H9 (cell line): Measurements from ENCODE around the gene NSD1. TPM values are rescaled to one million over a fixed set of nuclear protein-coding genes. Genes with fewer than 3 reads are reported as not detected.
A peak's percentile ranks its signal among the peaks of the same experiment; 100 is the strongest.

Source experiments
- DNase-seq: peaks from one replicate; pipeline ENCODE4 v3.0.0-alpha.2; 2017
- H2AFZ ChIP-seq: one replicate; pipeline ENCODE4 v1.6.1; 2013; ENCODE audit warnings: mild to moderate bottlenecking, low read length, control low read depth, moderate library complexity
- H2AK5ac ChIP-seq: 2 replicates; pipeline ENCODE4 v1.6.1; 2013; ENCODE audit warnings: low read length, control low read depth, mixed read lengths; ENCODE audit not compliant: insufficient read length
- H2BK120ac ChIP-seq: one replicate; pipeline ENCODE4 v1.6.1; 2013; ENCODE audit warnings: low read depth, mild to moderate bottlenecking, low read length, control low read depth, inconsistent platforms; ENCODE audit not compliant: poor library complexity, severe bottlenecking
- H2BK12ac ChIP-seq: 2 replicates; pipeline ENCODE4 v1.6.1; 2013; ENCODE audit warnings: low read length, control low read depth, mixed read lengths, low read depth; ENCODE audit not compliant: insufficient read length
- H2BK15ac ChIP-seq: 2 replicates; pipeline ENCODE4 v1.6.1; 2013; ENCODE audit warnings: low read depth, low read length, control low read depth
- H2BK20ac ChIP-seq: one replicate; pipeline ENCODE4 v1.6.1; 2013; ENCODE audit warnings: low read depth, mild to moderate bottlenecking, low read length, control low read depth, inconsistent platforms; ENCODE audit not compliant: poor library complexity, severe bottlenecking
- H2BK5ac ChIP-seq: 2 replicates; pipeline ENCODE4 v1.6.1; 2013; ENCODE audit warnings: low read length, control low read depth, mixed read lengths; ENCODE audit not compliant: insufficient read length
- H3K14ac ChIP-seq: 2 replicates; pipeline ENCODE4 v1.6.1; 2013; ENCODE audit warnings: low read length, control low read depth; ENCODE audit not compliant: insufficient read depth
- H3K18ac ChIP-seq: 2 replicates; pipeline ENCODE4 v1.6.1; 2013; ENCODE audit warnings: low read depth, mild to moderate bottlenecking, mixed read lengths, low read length, control low read depth; ENCODE audit not compliant: insufficient read length
- H3K23ac ChIP-seq: 2 replicates; pipeline ENCODE4 v1.6.1; 2013; ENCODE audit warnings: low read length, control low read depth, mixed read lengths, low read depth; ENCODE audit not compliant: insufficient read length
- H3K23me2 ChIP-seq: 2 replicates; pipeline ENCODE4 v1.6.1; 2013; ENCODE audit warnings: low read depth, mild to moderate bottlenecking, mixed read lengths, low read length, control low read depth; ENCODE audit not compliant: insufficient read length, poor library complexity, severe bottlenecking
- H3K27ac ChIP-seq: 2 replicates; pipeline ENCODE4 v1.5.1; 2013; ENCODE audit warnings: low read length, control low read depth, mixed read lengths, low read depth; ENCODE audit not compliant: insufficient read length
- H3K27me3 ChIP-seq: 2 replicates; pipeline ENCODE4 v1.6.1; 2013; ENCODE audit warnings: low read length, control low read depth, inconsistent platforms; ENCODE audit not compliant: insufficient read depth
- H3K4ac ChIP-seq: 2 replicates; pipeline ENCODE4 v1.6.1; 2013; ENCODE audit warnings: low read depth, mild to moderate bottlenecking, control low read depth, inconsistent platforms, low read length, moderate library complexity
- H3K4me1 ChIP-seq: 2 replicates; pipeline ENCODE4 v1.6.1; 2013; ENCODE audit warnings: low read length, control low read depth, inconsistent platforms; ENCODE audit not compliant: insufficient read depth
- H3K4me2 ChIP-seq: 2 replicates; pipeline ENCODE4 v1.6.1; 2013; ENCODE audit warnings: low read length, control low read depth, mixed read lengths; ENCODE audit not compliant: insufficient read length, insufficient read depth
- H3K56ac ChIP-seq: 2 replicates; pipeline ENCODE4 v1.6.1; 2013; ENCODE audit warnings: low read depth, mild to moderate bottlenecking, mixed read lengths, low read length, control low read depth; ENCODE audit not compliant: insufficient read length
- H3K79me1 ChIP-seq: 2 replicates; pipeline ENCODE4 v1.6.1; 2013; ENCODE audit warnings: low read depth, mild to moderate bottlenecking, moderate library complexity, low read length, control low read depth, inconsistent platforms; ENCODE audit not compliant: insufficient read depth, poor library complexity, severe bottlenecking
- H3K79me2 ChIP-seq: 2 replicates; pipeline ENCODE4 v1.6.1; 2013; ENCODE audit warnings: low read length, control low read depth, inconsistent platforms; ENCODE audit not compliant: insufficient read depth
- H3K9ac ChIP-seq: 2 replicates; pipeline ENCODE4 v1.6.1; 2013; ENCODE audit warnings: low read length, control low read depth, mixed read lengths; ENCODE audit not compliant: insufficient read length; ENCODE audit errors: extremely low read depth
- H3K9me3 ChIP-seq: one replicate; pipeline ENCODE4 v1.6.1; 2013; ENCODE audit warnings: low read depth, low read length, inconsistent platforms; ENCODE audit not compliant: control insufficient read depth
- H3T11ph ChIP-seq: one replicate; pipeline ENCODE4 v1.6.1; 2013; ENCODE audit warnings: mild to moderate bottlenecking, low read length, control low read depth, inconsistent platforms
- H4K20me1 ChIP-seq: one replicate; pipeline ENCODE4 v1.6.1; 2013; ENCODE audit not compliant: control insufficient read depth, insufficient read length, insufficient read depth
- H4K5ac ChIP-seq: 2 replicates; pipeline ENCODE4 v1.6.1; 2013; ENCODE audit warnings: low read depth, mild to moderate bottlenecking, mixed read lengths, low read length, control low read depth; ENCODE audit not compliant: insufficient read length
- H4K8ac ChIP-seq: replicated peaks from 2 replicates; pipeline ENCODE4 v1.6.1; 2013; ENCODE audit warnings: low read length, control low read depth, mixed read lengths, low read depth; ENCODE audit not compliant: insufficient read length
- H4K91ac ChIP-seq: 2 replicates; pipeline ENCODE4 v1.6.1; 2013; ENCODE audit warnings: low read depth, mild to moderate bottlenecking, moderate library complexity, mixed read lengths, low read length, control low read depth; ENCODE audit not compliant: insufficient read length
- H3K27ac Mint-ChIP-seq, 3 experiments: 2 replicates in 2 of 3; 3 replicates in 1 of 3; pipeline ENCODE4 v1.8.0; 2020 to 2021; ENCODE audit warnings: mixed read lengths in 3 of 3, mild to moderate bottlenecking in 1 of 3, moderate library complexity in 1 of 3
- H3K27me3 Mint-ChIP-seq: 2 replicates; pipeline ENCODE4 v1.8.0; 2021; ENCODE audit warnings: low read depth, mild to moderate bottlenecking, moderate library complexity, mixed read lengths
- H3K36me3 Mint-ChIP-seq, 3 experiments: 2 replicates in 2 of 3; 3 replicates in 1 of 3; pipeline ENCODE4 v1.8.0; 2020 to 2021; ENCODE audit warnings: low read depth in 3 of 3, mixed read lengths in 3 of 3; ENCODE audit not compliant: insufficient read depth in 1 of 3
- H3K4me1 Mint-ChIP-seq, 2 experiments: 2 replicates each; pipeline ENCODE4 v1.8.0; 2020; ENCODE audit warnings: mixed read lengths in 2 of 2
- H3K4me3 Mint-ChIP-seq, 2 experiments: 2 replicates in 1 of 2; 3 replicates in 1 of 2; pipeline ENCODE4 v1.8.0; 2020 to 2021; ENCODE audit warnings: mild to moderate bottlenecking in 2 of 2, mixed read lengths in 2 of 2, moderate library complexity in 1 of 2
- H3K9me3 Mint-ChIP-seq, 2 experiments: 2 replicates in 1 of 2; 3 replicates in 1 of 2; pipeline ENCODE4 v1.8.0; 2020; ENCODE audit warnings: mild to moderate bottlenecking in 2 of 2, mixed read lengths in 2 of 2, moderate library complexity in 1 of 2
- CTCF ChIP-seq: fragments of 200-600 bp; sonication (generic); conservative IDR thresholded peaks from 3 replicates; pipeline ENCODE4 v1.8.0; 2021; ENCODE audit warnings: antibody characterized with exemption, mild to moderate bottlenecking
- WGBS: extraction: QIAGEN DNeasy Blood & Tissue Kit; methylation state at CpG from one replicate; pipeline ENCODE4 v1.1.7; 2013; ENCODE audit warnings: missing lambda C conversion rate, low lambda C conversion rate, mixed read lengths; ENCODE audit not compliant: insufficient read length; ENCODE audit errors: extremely low coverage; 5-methylcytosine and 5-hydroxymethylcytosine counted together
- total RNA-seq: library from RNA; stranded (reverse); gene quantifications from 2 replicates; pipeline ENCODE4 v1.2.1, GENCODE V29; 2021

The NSD1 gene
- total RNA-seq, 1 experiment from 2014 or later = 213 TPM

DNA sequence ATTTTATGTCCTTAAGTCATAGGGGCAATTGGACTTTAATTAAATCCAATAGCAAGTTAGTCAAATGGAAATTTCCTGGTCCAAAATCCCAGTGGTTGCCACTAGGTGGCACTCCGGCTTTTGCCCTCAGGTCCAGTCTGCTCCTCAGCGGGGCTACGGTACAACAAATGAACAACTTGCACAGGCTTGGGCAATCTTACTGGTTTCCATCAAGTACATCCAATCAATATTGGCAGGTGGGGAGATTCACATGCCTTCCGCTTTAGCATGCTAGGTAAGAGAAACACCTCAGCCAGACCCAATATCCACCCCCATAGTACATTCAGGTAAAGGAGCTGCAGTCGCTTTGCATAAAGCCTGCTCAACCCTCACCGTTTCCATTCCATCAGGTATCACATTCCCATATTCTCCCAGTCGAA is 184.4 kb downstream of the NSD1 start:
- Mint-ChIP-seq H3K36me3 (peaks cover 3 to 9% (median 8%) of the 10 kb centered on the region in 3 experiments; a peak in 5 of 7 replicates), H3K4me3 (peak overlapping the region in 1 of 2 experiments; percentile 7; a peak in 2 of 5 replicates), H3K4me1 (peaks cover 5 to 14% of the 10 kb centered on the region in 2 experiments), H3K9me3 (no peaks in the 10 kb centered on the region; a peak in 1 of 5 replicates), H3K27me3 (no peaks in the 10 kb centered on the region), H3K27ac (peak overlapping the region in 2 of 3 experiments; percentile 9 to 41; a peak in 2 of 7 replicates)
- Histone ChIP-seq H4K5ac (no peak overlapping the region), H2BK15ac (no peak overlapping the region), H3K27me3 (no peaks in the 10 kb centered on the region), H3K18ac (no peak overlapping the region), H2AFZ (no peak overlapping the region), H2BK20ac (no peak overlapping the region), H3K14ac (no peak overlapping the region), H3K27ac (no peak overlapping the region), H3K23me2 (peaks cover under 1% of the 10 kb centered on the region), H2BK12ac (no peak overlapping the region), H3K9me3 (no peaks in the 10 kb centered on the region), H3K56ac (no peak overlapping the region), H3K4ac (no peak overlapping the region), H3K4me2 (no peak overlapping the region), H3K4me1 (no peaks in the 10 kb centered on the region), H2BK120ac (no peak overlapping the region), H3K9ac (no peak overlapping the region), H3K23ac (no peak overlapping the region), H4K8ac (no peak overlapping the region), H2BK5ac (no peak overlapping the region), H4K20me1 (no peaks in the 10 kb centered on the region), H4K91ac (no peak overlapping the region), H2AK5ac (no peak overlapping the region), H3K79me1 (no peaks in the 10 kb centered on the region), H3K79me2 (no peaks in the 10 kb centered on the region), H3T11ph (no peak overlapping the region)
- DNase-seq = peak; percentile 80
- TF ChIP-seq CTCF = peak; percentile 97
- WGBS = no CpG with 5 or more reads among the region's 7 CpGs
